HL-60 (cell line): ENCODE measurements around the gene PHIP.

Experiments used
- POLR2AphosphoS5 ChIP-seq: IDR thresholded peaks from 2 replicates; pipeline ENCODE4 v1.6.1; 2012; ENCODE audit warnings: low read depth
- TF ChIP-seq, protein P1 (sequence below): IDR thresholded peaks from one replicate; pipeline ENCODE4 v1.5.1; 2011; ENCODE audit warnings: low read length, control low read depth, inconsistent platforms; ENCODE audit not compliant: insufficient read depth

DNA sequence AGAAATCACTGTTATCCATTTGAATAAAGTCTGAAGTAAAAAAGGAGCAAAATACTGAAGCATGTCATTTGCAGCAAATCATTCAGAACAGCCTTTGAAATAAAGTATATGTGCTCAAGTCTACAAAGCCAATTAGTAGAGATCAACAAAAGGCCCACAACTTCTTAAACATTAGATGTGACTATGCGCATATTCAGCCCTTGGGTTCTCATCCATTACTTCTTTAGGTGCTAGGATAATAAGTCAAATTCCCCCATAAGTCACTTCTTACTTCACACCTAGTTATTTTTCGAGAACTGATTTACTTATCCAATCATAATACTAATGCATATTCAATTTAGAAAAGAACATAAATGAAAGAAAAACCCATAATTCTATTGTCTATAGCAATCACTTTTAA lies 31.0 kb downstream of the PHIP start:
- no peak for TF ChIP-seq POLR2AphosphoS5
- TF ChIP-seq, protein P1, sequence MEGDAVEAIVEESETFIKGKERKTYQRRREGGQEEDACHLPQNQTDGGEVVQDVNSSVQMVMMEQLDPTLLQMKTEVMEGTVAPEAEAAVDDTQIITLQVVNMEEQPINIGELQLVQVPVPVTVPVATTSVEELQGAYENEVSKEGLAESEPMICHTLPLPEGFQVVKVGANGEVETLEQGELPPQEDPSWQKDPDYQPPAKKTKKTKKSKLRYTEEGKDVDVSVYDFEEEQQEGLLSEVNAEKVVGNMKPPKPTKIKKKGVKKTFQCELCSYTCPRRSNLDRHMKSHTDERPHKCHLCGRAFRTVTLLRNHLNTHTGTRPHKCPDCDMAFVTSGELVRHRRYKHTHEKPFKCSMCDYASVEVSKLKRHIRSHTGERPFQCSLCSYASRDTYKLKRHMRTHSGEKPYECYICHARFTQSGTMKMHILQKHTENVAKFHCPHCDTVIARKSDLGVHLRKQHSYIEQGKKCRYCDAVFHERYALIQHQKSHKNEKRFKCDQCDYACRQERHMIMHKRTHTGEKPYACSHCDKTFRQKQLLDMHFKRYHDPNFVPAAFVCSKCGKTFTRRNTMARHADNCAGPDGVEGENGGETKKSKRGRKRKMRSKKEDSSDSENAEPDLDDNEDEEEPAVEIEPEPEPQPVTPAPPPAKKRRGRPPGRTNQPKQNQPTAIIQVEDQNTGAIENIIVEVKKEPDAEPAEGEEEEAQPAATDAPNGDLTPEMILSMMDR, result no peak
